ENCODE data around the gene RTRAF. TPM values are rescaled to one million over a fixed set of nuclear protein-coding genes. Genes with fewer than 3 reads are reported as not detected.

Gene RTRAF
- 149 and 157 TPM in 2 replicates for total RNA-seq

DNA sequence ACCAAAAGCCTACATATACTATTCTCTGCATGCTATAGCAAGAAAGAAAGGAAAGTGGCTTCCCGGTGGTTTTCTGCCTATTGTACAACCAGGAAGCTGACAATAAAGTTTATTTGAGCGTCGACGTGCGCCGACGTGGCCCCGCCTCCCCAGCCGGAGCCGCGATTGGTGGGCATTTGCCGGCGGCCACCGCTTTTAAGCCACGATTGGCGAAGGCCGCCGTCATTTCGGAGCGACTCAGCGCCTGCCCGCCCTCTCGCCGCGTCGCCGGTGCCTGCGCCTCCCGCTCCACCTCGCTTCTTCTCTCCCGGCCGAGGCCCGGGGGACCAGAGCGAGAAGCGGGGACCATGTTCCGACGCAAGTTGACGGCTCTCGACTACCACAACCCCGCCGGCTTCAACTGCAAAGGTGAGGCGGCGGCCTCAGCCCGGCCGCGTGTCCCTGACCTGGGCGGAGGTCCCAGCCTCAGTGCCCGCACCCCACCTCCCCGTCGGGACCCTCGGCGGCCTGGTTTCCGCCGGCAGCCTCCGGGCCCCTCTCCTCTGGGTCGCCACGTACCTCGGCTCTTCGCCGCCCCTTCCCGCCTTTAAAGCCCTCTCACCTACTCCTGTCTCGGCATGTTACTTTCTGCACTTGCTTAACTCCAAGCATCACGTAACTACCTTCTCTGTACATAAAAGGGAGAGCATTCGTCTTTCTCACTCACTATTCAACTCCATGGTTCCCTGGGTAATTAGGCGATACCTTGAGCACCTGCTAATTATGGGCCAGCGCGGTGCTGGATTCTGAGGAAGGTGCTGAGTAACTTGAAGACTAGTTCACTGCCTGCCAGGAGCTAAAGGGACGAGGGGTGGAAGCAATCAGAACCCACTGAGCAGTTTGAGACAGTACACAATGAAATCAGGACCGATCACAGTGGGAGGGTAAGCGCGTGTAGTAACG, at the start of gene RTRAF:
TSS of gene RTRAF (plus strand) at position 254 of the 942 bp plus-strand sequence. CDS start at position 348, 94 bp downstream.

Other genes with a start within 250 kb of the RTRAF start
- gene GNG2, start 128.9 kb upstream of the RTRAF start, total RNA-seq, result 1.2 and 4.3 TPM in 2 replicates
- gene NID2, start 79.5 kb downstream of the RTRAF start, total RNA-seq, result 14.2 and 34.4 TPM in 2 replicates

Data from endothelial cell of coronary artery (primary cell).